T-helper 17 cell (primary cell): ENCODE results near the gene KCNG2. TPM values are rescaled to one million over a fixed set of nuclear protein-coding genes. Genes with fewer than 3 reads are reported as not detected.

ENCODE experiments used
- ATAC-seq: fragments of 150-1000 bp; cut with Tn5 transposase; 2 replicates; pipeline ENCODE4 v1.10.0; 2021; ENCODE audit warnings: mild to moderate bottlenecking, moderate library complexity
- DNase-seq, 3 donors: peaks; one replicate each; pipeline versions ENCODE4 v3.0.0 to v3.0.0-alpha.2; 2020 to 2021
- H3K9me3 ChIP-seq: one replicate; pipeline ENCODE4 v1.7.0; 2013; ENCODE audit warnings: low read length, mild to moderate bottlenecking; ENCODE audit not compliant: control insufficient read depth, poor library complexity, severe bottlenecking
- H3K27ac Mint-ChIP-seq: one replicate; pipeline ENCODE4 v1.8.0; 2022; ENCODE audit warnings: mild to moderate bottlenecking, moderate library complexity, mixed read lengths
- H3K27me3 Mint-ChIP-seq: one replicate; pipeline ENCODE4 v1.8.0; 2022; ENCODE audit warnings: mixed read lengths
- H3K36me3 Mint-ChIP-seq: one replicate; pipeline ENCODE4 v1.8.0; 2022; ENCODE audit warnings: low read depth, mixed read lengths
- H3K4me1 Mint-ChIP-seq: one replicate; pipeline ENCODE4 v1.8.0; 2022; ENCODE audit warnings: mild to moderate bottlenecking, mixed read lengths
- H3K4me3 Mint-ChIP-seq: one replicate; pipeline ENCODE4 v1.8.0; 2022; ENCODE audit warnings: mild to moderate bottlenecking, moderate library complexity, mixed read lengths
- total RNA-seq, 4 donors: library from RNA in 2 of 4; stranded (reverse) in 2 of 4; gene quantifications; one replicate each; pipeline ENCODE4 v1.2.3 and lab custom pipeline; 2022 to 2026

Gene KCNG2
- total RNA-seq, 2 donors from 2014 or later = not detected

DNA sequence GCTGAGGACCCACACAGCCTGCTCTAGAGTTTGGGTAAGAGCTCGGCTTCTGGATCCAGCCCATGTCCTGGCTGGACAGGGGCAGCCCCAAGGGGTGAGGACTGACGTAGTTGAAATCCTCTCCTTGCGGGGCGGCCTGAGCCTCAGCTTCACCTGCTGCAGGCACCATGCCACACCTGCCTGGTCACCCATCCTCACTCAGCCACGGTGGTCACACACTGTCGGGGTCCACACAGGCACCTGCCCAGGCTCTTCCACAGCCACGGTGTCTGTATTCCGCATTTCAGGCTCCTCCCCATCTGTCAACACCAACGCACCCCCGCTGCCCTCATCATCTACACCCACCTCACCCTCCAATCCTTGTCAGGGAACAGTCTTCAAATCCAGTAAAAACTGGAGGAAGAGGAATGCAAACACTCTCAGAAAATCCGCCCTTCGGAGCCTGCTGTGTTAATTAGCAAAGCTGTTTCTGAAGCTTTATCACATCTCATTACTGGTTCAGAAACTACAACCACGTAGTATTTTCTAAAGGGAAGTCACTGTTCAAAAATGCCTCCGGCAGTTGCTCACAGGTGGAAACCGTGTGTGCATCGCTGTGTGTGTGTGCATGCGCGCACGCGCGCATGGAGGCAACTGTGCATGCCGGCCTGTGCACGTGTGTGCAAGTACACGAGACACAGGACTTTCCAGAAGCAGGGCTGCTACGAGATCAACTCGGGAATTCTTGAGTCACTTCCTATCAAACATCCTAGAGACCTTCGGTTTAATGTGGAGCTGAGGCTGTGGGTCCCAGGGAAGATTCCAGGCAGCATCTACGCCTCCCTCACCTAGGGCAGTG lies 115.5 kb downstream of the KCNG2 start:
- H3K27ac Mint-ChIP-seq = no peak overlapping the region

DNA sequence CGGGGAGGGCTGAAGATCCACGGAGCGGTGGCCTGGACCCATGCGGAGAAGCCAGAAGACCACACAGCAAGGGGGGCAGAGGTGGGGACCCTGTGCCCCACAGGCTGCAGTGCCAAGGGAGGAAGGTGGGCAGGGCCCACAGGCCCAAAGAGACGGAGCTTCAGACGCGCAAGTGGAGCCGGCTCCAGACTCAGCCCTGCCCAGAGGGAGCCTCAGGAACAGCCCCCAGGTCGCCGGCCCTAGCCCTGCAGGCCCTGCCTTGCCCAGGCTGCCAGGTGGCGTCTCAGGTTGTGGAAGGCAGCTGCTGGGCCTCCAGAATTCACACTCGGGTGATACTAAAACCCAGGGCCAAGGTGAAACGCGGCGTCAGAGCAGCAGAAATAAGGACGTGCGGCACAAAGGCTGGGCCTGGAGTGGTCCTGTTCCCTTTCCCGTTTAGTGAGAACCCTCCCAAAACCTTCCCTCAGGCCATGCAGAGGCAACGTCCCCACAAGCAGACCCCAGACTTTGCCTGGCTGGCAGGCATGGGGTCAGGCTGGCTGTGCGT lies 116.9 kb downstream of the KCNG2 start:
- no peak overlapping the region for H3K4me3 Mint-ChIP-seq
- DNase-seq (no peak), ATAC-seq (no peak)
- H3K27me3 Mint-ChIP-seq = no peaks in the 10 kb centered on the region
- no peaks in the 10 kb centered on the region for H3K9me3 ChIP-seq
- H3K4me1 Mint-ChIP-seq = peaks cover 12% of the 10 kb centered on the region
- H3K36me3 Mint-ChIP-seq = peaks cover 8% of the 10 kb centered on the region
- peak overlapping the region; percentile 39 for H3K27ac Mint-ChIP-seq

More for the DNA sequence above, 115.5 kb downstream of the KCNG2 start:
- H3K36me3 Mint-ChIP-seq = peaks cover 9% of the 10 kb centered on the region
- peaks cover 12% of the 10 kb centered on the region for H3K4me1 Mint-ChIP-seq
- no peaks in the 10 kb centered on the region for H3K9me3 ChIP-seq
- no peak for DNase-seq
- H3K4me3 Mint-ChIP-seq = no peak overlapping the region
- H3K27me3 Mint-ChIP-seq = no peaks in the 10 kb centered on the region
- no peak for ATAC-seq

DNA sequence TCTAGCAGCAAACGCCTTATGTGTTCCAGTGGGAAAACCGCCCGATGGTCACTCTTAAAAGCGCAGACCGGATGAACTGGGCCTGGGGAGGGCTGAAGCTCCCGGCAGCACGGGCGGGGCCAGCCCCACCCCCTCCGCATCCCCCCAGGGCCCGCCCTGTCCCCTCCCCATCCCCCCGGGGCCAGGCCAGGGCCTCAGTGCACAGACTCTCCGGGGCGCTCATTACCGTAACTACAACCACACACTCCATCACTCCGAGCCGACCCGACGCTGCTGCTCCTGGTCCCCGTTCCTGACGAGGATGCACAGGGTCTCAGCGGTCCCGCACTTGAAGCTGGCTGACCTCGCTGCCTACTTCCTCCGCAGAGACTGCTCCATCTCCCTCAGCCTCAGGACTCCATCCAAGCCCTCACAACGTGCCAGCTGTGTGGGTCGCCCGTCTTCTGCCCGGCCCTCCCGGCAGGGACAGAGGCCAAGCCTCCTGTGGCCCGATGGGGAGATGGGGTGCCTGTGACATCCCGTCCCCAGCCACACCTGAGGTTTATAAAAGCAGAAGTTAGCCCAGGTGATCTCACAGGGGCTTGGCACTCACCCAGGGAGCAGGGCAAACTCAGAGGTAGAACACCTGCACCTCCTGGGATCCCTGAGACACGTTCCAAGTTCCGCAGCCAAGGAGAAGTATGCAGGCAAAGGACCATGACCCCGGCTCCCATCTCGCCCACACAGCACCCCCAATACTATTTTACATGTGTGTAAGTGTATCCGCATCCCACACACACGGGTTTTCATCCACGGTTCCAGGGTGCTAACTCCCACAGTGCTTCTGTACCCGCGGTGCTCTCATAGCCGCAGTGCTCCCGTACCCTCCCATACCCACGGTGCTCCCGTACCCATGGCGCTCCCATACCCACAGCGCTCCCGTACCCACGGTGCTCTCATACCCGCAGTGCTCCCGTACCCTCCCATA lies 117.7 kb downstream of the KCNG2 start:
- Mint-ChIP-seq H3K4me1 (peaks cover 12% of the 10 kb centered on the region), H3K36me3 (peaks cover 8% of the 10 kb centered on the region), H3K27ac (no peak overlapping the region), H3K27me3 (no peaks in the 10 kb centered on the region), H3K4me3 (peak overlapping the region; percentile 31)
- no peaks in the 10 kb centered on the region for H3K9me3 ChIP-seq
- DNase-seq (no peak), ATAC-seq (no peak)

DNA sequence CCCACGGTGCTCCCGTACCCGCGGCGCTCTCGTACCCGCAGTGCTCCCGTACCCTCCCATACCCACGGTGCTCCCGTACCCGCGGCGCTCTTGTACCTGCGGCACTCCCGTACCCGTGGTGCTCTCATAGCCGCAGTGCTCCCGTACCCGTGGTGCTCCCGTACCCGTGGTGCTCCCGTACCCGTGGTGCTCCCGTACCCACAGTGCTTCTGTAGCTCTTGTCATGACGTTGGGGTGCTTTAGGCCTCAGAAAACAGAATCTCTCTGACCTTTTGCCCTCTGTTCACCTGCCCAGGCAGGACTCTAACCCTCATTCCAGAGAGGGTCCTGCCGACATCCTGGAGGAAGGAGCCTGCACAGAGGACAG lies 118.4 kb downstream of the KCNG2 start:
- no peak for DNase-seq
- H3K4me3 Mint-ChIP-seq = peak overlapping the region; percentile 31

DNA sequence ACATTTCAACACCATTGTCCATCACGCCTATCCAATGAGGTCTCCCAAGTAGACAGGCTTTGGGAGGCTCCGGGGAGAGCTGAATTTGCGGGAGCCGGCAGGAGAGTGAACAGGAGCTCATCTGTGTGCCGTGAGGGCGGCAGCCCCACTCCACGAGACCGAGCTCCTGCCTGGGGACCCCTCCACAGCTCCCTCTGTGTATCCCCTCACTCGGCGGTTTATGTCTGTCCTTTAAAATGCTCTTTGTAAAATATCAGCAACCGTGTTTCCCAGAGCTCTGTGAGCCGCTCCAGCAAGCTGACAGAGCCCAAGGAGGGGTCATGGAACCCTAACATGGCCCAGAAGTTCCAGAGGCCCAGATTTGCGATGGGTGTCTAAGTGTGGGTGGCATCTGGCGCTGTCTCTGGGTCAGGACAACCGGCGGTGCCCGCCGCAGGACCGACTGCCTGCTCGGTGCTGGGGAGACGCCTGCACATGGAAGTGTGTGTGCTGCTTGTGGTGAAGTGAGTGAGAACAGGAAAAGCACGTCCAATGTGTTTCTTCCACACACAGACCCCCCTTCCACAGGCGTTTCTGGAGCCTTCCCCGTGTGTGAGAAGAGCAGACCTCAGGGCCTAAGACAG lies 118.9 kb downstream of the KCNG2 start:
- H3K9me3 ChIP-seq = no peaks in the 10 kb centered on the region
- ATAC-seq = peak; percentile 16
- H3K27ac Mint-ChIP-seq = peak overlapping the region; percentile 56
- H3K4me3 Mint-ChIP-seq = no peak overlapping the region
- peaks cover 10% of the 10 kb centered on the region for H3K4me1 Mint-ChIP-seq
- no peaks in the 10 kb centered on the region for H3K27me3 Mint-ChIP-seq
- peaks cover 8% of the 10 kb centered on the region for H3K36me3 Mint-ChIP-seq
- no peak for DNase-seq

More for the DNA sequence above, 118.4 kb downstream of the KCNG2 start:
- no peaks in the 10 kb centered on the region for H3K27me3 Mint-ChIP-seq
- peaks cover 8% of the 10 kb centered on the region for H3K36me3 Mint-ChIP-seq
- ATAC-seq = no peak
- H3K9me3 ChIP-seq = no peaks in the 10 kb centered on the region
- peak overlapping the region; percentile 56 for H3K27ac Mint-ChIP-seq
- peaks cover 10% of the 10 kb centered on the region for H3K4me1 Mint-ChIP-seq

DNA sequence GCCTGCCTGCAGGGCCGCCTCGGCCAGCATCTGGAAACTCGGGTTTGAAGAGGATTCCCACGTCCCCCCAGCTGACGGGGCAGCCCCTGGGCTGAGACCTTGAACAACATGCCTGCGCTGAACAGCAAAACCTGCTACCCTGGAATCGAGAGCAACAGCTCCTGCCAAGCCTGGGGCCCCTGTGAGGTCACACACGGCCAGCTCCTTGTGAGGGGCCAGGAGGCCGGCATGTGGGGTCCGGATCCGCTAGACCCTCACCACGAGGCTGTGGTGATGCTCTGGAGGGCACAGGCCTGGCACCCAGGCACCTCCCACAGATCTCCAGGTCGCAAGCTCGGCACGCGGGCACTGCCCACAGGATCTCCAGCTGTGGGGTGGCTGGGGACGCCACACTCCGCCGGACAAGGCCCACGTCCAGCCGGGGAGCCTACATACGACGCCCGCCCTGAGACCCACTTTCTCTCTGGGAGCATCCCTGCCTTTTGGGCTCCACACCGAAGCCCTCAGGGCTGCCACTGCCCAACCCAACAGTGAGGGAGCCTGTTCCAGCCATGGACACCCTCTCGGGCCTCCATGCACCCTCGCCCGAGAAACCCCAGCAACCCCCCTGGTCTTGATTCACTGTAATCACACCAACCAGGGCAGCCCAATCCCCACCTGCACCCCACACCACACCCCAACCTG lies 119.6 kb downstream of the KCNG2 start:
- Mint-ChIP-seq H3K4me3 (no peak overlapping the region), H3K27me3 (no peaks in the 10 kb centered on the region), H3K27ac (peak overlapping the region; percentile 56), H3K36me3 (peaks cover 11% of the 10 kb centered on the region), H3K4me1 (peaks cover 9% of the 10 kb centered on the region)
- H3K9me3 ChIP-seq = no peaks in the 10 kb centered on the region
- no peak for ATAC-seq
- no peak for DNase-seq

DNA sequence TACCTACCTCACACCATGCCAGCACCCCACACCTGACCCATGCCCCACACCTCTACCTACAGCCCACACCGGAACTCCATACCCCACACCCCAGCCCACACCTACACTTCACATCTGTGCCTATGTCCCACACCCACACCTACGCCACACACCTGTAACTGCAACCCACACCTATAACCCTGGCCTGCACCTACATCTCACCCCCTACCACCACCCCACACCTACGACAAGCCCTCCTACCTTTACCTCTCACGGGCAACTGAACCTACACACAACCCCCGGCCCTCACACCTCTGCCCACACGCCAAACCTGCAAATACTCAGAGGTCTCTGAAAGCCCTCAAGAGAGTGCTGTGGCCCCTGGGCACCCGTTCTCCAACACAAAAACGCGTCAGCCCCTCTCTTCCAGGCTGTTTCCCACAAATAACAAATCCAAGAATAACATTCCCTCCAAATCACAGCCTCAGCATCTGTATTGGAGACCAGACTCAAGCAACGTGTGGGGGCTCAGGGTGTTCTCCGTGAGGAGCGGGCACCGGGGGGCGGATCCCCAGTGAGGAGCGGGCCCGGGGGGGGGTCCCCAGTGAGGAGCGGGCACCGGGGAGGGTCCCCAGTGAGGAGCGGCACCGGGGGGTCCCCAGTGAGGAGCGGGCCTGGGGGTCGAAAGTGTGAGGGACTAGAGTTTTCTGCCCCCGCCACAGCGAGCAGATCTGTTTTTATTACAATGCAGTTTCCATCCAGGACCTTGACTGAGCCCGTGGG lies 120.3 kb downstream of the KCNG2 start:
- H3K9me3 ChIP-seq = no peaks in the 10 kb centered on the region
- Mint-ChIP-seq H3K27ac (no peak overlapping the region), H3K27me3 (no peaks in the 10 kb centered on the region), H3K4me3 (no peak overlapping the region), H3K4me1 (peaks cover 10% of the 10 kb centered on the region), H3K36me3 (peaks cover 11% of the 10 kb centered on the region)
- ATAC-seq (no peak), DNase-seq (no peak)

DNA sequence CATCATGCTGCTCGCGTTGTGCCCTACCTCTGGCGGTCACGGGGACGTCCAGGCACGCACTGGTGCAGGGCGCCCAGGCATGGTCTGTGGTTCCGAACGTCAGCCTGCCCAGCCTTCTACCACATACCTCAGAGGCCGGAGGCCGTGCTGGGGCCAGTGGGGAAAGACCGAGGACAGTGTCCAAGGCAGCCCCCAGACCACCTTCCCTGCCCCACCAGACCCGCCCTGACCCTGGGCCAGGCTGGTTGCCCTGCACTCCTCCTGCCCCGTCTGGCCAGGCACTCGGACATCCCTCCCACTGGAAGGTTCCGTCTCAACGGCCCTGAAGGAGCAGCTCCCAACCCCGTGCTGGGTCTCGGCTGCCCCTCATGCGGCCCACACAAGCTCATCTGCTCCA lies 120.9 kb downstream of the KCNG2 start:
- H3K4me3 Mint-ChIP-seq = no peak overlapping the region
- ATAC-seq = no peak

DNA sequence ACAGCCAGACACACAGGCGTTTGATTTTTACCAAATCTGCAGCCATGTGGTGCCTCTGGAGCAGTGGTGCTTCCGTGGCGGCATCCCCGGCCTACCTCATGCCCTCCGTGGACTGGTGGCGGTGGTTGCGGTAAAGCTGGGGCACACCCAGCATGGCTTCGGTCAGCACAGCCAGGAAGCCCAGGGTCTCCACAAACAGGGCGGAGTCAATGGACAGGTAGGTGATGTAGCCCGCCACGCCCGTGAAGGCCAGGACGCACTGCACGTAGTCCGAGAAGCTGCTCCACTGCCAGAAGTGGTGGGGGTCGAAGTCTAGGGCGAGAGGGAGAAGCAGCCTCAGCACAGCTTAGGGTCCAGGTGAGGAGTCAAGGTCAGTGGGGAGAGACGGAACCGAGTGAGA lies 121.4 kb downstream of the KCNG2 start:
- H3K27ac Mint-ChIP-seq = peak overlapping the region; percentile 49
- no peak for DNase-seq

More for the DNA sequence above, 120.9 kb downstream of the KCNG2 start:
- Mint-ChIP-seq H3K36me3 (peaks cover 9% of the 10 kb centered on the region), H3K4me1 (peaks cover 7% of the 10 kb centered on the region), H3K27me3 (no peaks in the 10 kb centered on the region), H3K27ac (peak overlapping the region; percentile 49)
- no peaks in the 10 kb centered on the region for H3K9me3 ChIP-seq
- DNase-seq = no peak

DNA sequence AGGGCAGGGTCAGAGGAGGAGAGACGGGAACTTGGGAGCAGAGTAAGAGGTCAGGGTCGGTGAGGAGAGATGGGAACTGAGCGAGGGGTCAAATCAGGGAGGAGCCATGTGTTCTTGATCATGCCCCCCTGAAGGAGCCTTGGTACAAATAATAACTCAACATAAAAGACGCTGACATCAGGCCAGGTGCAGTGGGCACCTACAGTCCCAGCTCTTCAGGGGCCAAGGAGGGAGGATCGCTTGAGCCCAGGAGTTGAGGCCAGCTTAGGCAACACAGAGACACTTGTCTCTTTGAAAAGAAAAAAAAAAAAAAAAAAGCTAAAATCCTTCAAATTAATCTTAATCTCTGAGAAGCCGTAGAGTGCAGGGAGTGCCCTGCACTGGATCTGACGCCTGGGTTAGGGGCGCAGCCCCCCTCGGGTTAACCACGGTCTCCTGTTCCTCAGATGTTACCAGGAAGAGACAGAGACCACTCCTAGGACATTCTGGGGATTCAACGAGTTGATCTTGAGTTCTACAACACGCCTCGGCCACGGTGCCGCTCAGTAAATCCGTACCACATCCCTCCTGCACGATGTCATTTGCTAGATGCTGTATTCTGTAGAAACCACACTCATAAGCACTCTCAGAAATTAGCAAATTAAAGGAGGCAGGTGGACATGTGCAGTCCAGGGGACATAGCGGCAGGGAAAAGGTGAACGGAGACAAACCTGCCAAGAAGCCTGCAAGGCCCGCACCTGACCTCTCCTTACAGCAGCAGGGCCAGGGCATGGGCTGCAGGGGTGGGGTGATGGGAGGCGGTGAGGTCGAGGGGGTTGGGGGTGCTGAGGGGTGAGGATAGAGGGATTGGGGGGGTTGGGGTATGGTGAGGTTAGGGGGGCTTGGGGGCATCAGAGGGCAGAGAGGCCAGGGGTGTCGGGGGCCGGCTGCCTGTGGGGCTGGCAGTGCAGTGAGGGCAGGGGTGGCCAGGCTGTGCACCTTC lies 124.5 kb downstream of the KCNG2 start:
- Mint-ChIP-seq H3K27ac (no peak overlapping the region), H3K27me3 (no peaks in the 10 kb centered on the region), H3K36me3 (peaks cover 11% of the 10 kb centered on the region), H3K4me3 (peak overlapping the region; percentile 45), H3K4me1 (peaks cover 2% of the 10 kb centered on the region)
- DNase-seq (no peak), ATAC-seq (no peak)
- no peaks in the 10 kb centered on the region for H3K9me3 ChIP-seq

More for the DNA sequence above, 121.4 kb downstream of the KCNG2 start:
- H3K36me3 Mint-ChIP-seq = peaks cover 12% of the 10 kb centered on the region
- no peaks in the 10 kb centered on the region for H3K27me3 Mint-ChIP-seq
- H3K4me1 Mint-ChIP-seq = peaks cover 7% of the 10 kb centered on the region
- no peak overlapping the region for H3K4me3 Mint-ChIP-seq
- H3K9me3 ChIP-seq = no peaks in the 10 kb centered on the region
- no peak for ATAC-seq

DNA sequence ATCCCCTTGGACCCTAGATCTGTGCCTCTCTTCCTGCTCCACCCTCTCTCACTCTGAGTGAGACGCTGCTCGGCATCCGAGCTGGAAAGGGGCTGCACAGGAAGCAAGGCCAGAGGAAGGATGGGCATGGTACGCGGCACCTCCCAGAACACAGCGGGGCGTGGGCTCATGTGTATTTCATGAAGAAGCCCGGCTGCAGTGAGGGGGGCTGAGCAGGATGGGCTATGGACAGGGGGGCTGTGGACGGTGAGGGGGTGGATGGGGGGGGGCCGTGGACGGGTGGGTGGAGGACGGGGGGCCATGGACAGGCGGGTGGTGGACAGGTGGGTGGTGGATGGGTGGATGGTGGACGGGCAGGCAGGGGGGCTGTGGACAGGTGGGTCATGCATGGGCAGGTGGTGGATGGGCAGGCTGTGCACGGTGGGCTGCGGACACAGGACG lies 125.3 kb downstream of the KCNG2 start:
- ATAC-seq = no peak
- no peak overlapping the region for H3K27ac Mint-ChIP-seq
- H3K9me3 ChIP-seq = no peaks in the 10 kb centered on the region
- H3K4me1 Mint-ChIP-seq = peaks cover 2% of the 10 kb centered on the region
- no peak for DNase-seq
- H3K36me3 Mint-ChIP-seq = peaks cover 11% of the 10 kb centered on the region
- no peak overlapping the region for H3K4me3 Mint-ChIP-seq
- no peaks in the 10 kb centered on the region for H3K27me3 Mint-ChIP-seq
